ENCODE results near the gene UBE2R2. TPM values are rescaled to one million over a fixed set of nuclear protein-coding genes. Genes with fewer than 3 reads are reported as not detected.

UBE2R2 gene
- total and polyA plus RNA-seq, 2 of the 8 experiments (the other 6 are each of a cell fraction or from before 2014, with no cell fraction given) = 19.4 to 42.1 TPM

GRCh38 chr9:33906769-33907168, 89.8 kb downstream of the UBE2R2 start:
- POLR2A ChIA-PET (ENCODE audit: partially characterized antibody) = no interaction called here

More at GRCh38 chr9:33906769-33907168, 89.8 kb downstream of the UBE2R2 start:
- Histone ChIP-seq H4K8ac (ENCODE audit: extremely low read depth, insufficient read depth, low read length) (no peak overlapping the region), H2AFZ (ENCODE audit: low read length) (no peak overlapping the region), H3K36me3 (ENCODE audit: control insufficient read depth in 2 of 4, insufficient read depth in 4 of 4, low read length in 3 of 4) (no peaks in the 10 kb centered on the region; a peak in 3 of 8 replicates), H3K4ac (replicated peaks; ENCODE audit: insufficient read length, low read depth, low read length) (no peak overlapping the region), H2BK5ac (ENCODE audit: low read depth, low read length) (no peak overlapping the region), H2BK12ac (ENCODE audit: low read depth, low read length) (no peak overlapping the region), H3K4me3 (ENCODE audit: extremely low read depth in 1 of 4, insufficient read depth in 2 of 4, low read depth in 3 of 4, low read length in 4 of 4) (no peak overlapping the region), H3K79me2 (ENCODE audit: control insufficient read depth in 1 of 2, insufficient read depth in 2 of 2, low read length in 2 of 2) (peaks cover 0 to 44% of the 10 kb centered on the region in 2 experiments; a peak in 2 of 4 replicates), H2BK20ac (ENCODE audit: low read length) (no peak overlapping the region), H3K56ac (replicated peaks; ENCODE audit: insufficient read length, low read depth, low read length) (no peak overlapping the region), H3K9me3 (ENCODE audit: insufficient read depth in 2 of 2, low read depth in 1 of 2, low read length in 1 of 2) (no peaks in the 10 kb centered on the region), H3K9ac (replicated peaks in 1 of 4; ENCODE audit: extremely low read depth in 1 of 4, low read depth in 3 of 4, low read length in 3 of 4) (no peak overlapping the region), H4K20me1 (replicated peaks in 1 of 2; ENCODE audit: control insufficient read depth in 1 of 2, insufficient read depth in 2 of 2, low read length in 2 of 2) (peaks cover 0 to 2% of the 10 kb centered on the region in 2 experiments), H3K79me1 (ENCODE audit: low read depth, low read length) (peaks cover 3% of the 10 kb centered on the region), H2BK120ac (replicated peaks; ENCODE audit: low read depth, low read length) (no peak overlapping the region), H3K18ac (ENCODE audit: extremely low read depth, low read length) (no peak overlapping the region), H3K23ac (ENCODE audit: insufficient read length) (no peak overlapping the region), H3K4me2 (ENCODE audit: insufficient read depth in 1 of 2, low read depth in 2 of 2, low read length in 2 of 2) (no peak overlapping the region), H3K14ac (ENCODE audit: insufficient read length) (no peak overlapping the region), H3K4me1 (replicated peaks in 1 of 4; ENCODE audit: control insufficient read depth in 3 of 4, insufficient read depth in 4 of 4, low read length in 3 of 4) (peaks cover 0 to 6% (median 2%) of the 10 kb centered on the region in 4 experiments; a peak in 2 of 7 replicates), H3K23me2 (ENCODE audit: low read depth, low read length) (no peaks in the 10 kb centered on the region), H3K27ac (ENCODE audit: low read depth, low read length) (no peak overlapping the region), H4K5ac (ENCODE audit: insufficient read length, low read depth, low read length) (no peak overlapping the region), H2AK5ac (ENCODE audit: low read depth, low read length) (no peak overlapping the region), H2BK15ac (ENCODE audit: low read length) (no peak overlapping the region), H3K27me3 (replicated peaks in 1 of 4; ENCODE audit: control insufficient read depth in 3 of 4, extremely low read depth in 1 of 4, insufficient read depth in 3 of 4, low read length in 3 of 4) (no peaks in the 10 kb centered on the region), H4K91ac (replicated peaks; ENCODE audit: insufficient read length, low read length) (no peak overlapping the region)
- DNase-seq (ENCODE audit: low read depth in 1 of 2, low spot score in 2 of 2) (no peak), FAIRE-seq (no peak)
- CTCF ChIA-PET (ENCODE audit: partially characterized antibody) = interaction anchor here (0.5 to 2.8 kb wide), 3 partner anchors 14 to 92 kb away, joined by 3 to 16 read pairs (median 15); no protein-coding TSS in a partner anchor
- TF ChIP-seq KDM5A (IDR thresholded peaks at IDR 0.05; ENCODE audit: low read length) (no peak), JUN (IDR thresholded peaks at IDR 0.05; ENCODE audit: low read depth, low read length) (no peak), HDAC2 (IDR thresholded peaks at IDR 0.05; ENCODE audit: borderline replicate concordance in 1 of 2, low read depth in 2 of 2, low read length in 2 of 2) (no peak), RBBP5 (IDR thresholded peaks at IDR 0.05; ENCODE audit: borderline replicate concordance, low read depth, low read length) (no peak), MAFK (IDR thresholded peaks at IDR 0.05; ENCODE audit: low read depth, low read length) (no peak), EZH2 (IDR thresholded peaks at IDR 0.05; ENCODE audit: low read depth, low read length, severe bottlenecking) (no peak), ATF3 (IDR thresholded peaks at IDR 0.05; ENCODE audit: insufficient read depth, low read depth, low read length) (no peak), TAF1 (IDR thresholded peaks at IDR 0.05; ENCODE audit: low read depth, low read length) (no peak), EP300 (IDR thresholded peaks at IDR 0.05; ENCODE audit: borderline replicate concordance in 1 of 2, low read depth in 2 of 2, low read length in 2 of 2) (no peak), SP1 (IDR thresholded peaks at IDR 0.05; ENCODE audit: low read depth, low read length) (no peak)
- 80% methylated on average over 2 of the region's 2 CpGs; no CpG with 5 or more reads in 1 of the 2 experiments for WGBS, 2 experiments (ENCODE audit: extremely low coverage in 1 of 2, insufficient coverage in 1 of 2, insufficient read length in 1 of 2, insufficient replicate concordance in 2 of 2, low coverage in 1 of 2, low lambda C conversion rate in 2 of 2, missing lambda C conversion rate in 1 of 2)
